Measurements from ENCODE around the gene PPT1.

PPT1 gene

DNA sequence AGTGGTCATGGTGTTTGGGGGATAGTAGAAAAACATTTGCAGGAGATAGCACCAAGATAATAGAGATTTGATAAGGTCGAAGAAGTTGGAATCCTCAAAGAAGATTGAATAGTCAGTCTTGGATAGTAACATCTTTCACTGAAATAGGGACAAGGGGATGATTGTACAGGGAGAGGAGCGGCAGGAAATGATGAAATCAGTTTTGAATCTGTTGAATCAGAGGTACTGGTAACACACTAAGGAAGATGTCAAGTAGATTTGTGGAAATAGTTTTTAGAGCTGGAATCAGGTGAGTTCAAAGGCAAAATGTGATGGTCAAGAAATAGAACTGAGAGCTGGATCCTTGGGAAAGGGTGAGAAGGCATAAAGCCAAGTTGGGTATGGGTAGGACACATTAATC lies 30.0 kb downstream of the PPT1 start:
- Histone ChIP-seq H3K27me3 (replicated peaks in 2 of 5; ENCODE audit: control insufficient read depth in 4 of 5, insufficient read depth in 5 of 5, low read length in 4 of 5) (no peaks in the 10 kb centered on the region), H3K4me3 (ENCODE audit: control insufficient read depth in 1 of 7, extremely low read depth in 1 of 7, insufficient read depth in 4 of 7, low read depth in 2 of 7, low read length in 6 of 7) (no peak overlapping the region), H3K4me1 (ENCODE audit: control extremely low read depth in 1 of 4, control insufficient read depth in 4 of 4, insufficient read depth in 4 of 4, low read length in 3 of 4) (peaks cover 26 to 41% (median 36%) of the 10 kb centered on the region in 4 experiments), H3K36me3 (ENCODE audit: control insufficient read depth in 4 of 4, insufficient read depth in 4 of 4, low read length in 3 of 4) (peaks cover 18 to 85% (median 48%) of the 10 kb centered on the region in 4 experiments), H3K9me3 (ENCODE audit: control extremely low read depth in 1 of 5, control insufficient read depth in 4 of 5, insufficient read depth in 2 of 5, low read depth in 1 of 5, low read length in 4 of 5) (no peaks in the 10 kb centered on the region), H3K27ac (ENCODE audit: insufficient read depth in 1 of 2, low read depth in 1 of 2, low read length in 2 of 2, poor library complexity in 1 of 2, severe bottlenecking in 2 of 2) (no peak overlapping the region)
- ChIA-PET CTCF (interaction anchor here (1.0 to 8.9 kb wide), 3 partner anchors 10 to 33 kb away, joined by 3 to 42 read pairs (median 3); no protein-coding TSS in a partner anchor), POLR2A (interaction anchor here (1.2 kb wide), 1 partner anchor 8 kb away, joined by 3 read pairs; no protein-coding TSS in a partner anchor)
- no peak for DNase-seq
- 96% methylated on average over 2 of the region's 2 CpGs for WGBS (ENCODE audit: insufficient coverage)

DNA sequence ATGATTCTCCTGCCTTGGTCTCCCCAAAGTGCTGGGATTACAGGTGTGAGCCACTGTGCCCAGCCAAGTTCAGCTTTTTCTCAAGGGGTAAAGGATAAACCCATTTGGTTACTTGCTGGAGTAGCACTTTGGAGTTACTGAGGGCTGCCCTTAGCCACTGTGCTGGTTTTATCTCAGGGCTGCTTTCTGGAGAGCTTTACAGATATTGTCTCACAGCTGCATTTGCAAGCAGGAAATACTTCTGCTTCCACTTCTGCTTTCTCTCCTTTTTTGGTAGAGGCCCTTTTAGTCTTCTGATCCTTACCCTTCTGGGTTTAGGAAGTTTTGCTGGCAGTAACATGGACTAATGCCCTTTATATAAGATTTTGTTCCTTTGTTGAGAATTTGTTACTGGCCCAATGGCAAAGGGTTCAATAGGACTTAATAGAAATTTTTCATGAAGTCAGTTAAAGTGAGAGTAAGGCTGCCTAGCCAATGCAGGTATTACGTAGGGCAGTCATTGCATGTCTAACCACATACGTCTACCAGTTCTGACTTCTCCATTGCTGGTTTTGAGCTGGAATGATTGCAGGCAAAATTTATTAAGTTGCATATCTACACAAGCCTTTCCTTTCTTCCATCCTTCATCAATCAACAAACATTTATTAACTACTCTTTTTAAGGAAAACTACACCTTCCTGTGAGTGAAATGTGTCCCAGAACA lies 32.1 kb downstream of the PPT1 start:
- Histone ChIP-seq H3K27ac (ENCODE audit: insufficient read depth in 1 of 2, low read depth in 1 of 2, low read length in 2 of 2, poor library complexity in 1 of 2, severe bottlenecking in 2 of 2) (peak overlapping the region; percentile 29 to 72), H3K36me3 (ENCODE audit: control insufficient read depth in 4 of 4, insufficient read depth in 4 of 4, low read length in 3 of 4) (peaks cover 11 to 82% (median 40%) of the 10 kb centered on the region in 4 experiments), H3K9me3 (ENCODE audit: control extremely low read depth in 1 of 5, control insufficient read depth in 4 of 5, insufficient read depth in 2 of 5, low read depth in 1 of 5, low read length in 4 of 5) (no peaks in the 10 kb centered on the region), H3K4me1 (ENCODE audit: control extremely low read depth in 1 of 4, control insufficient read depth in 4 of 4, insufficient read depth in 4 of 4, low read length in 3 of 4) (peaks cover 43 to 62% (median 56%) of the 10 kb centered on the region in 4 experiments), H3K27me3 (replicated peaks in 2 of 5; ENCODE audit: control insufficient read depth in 4 of 5, insufficient read depth in 5 of 5, low read length in 4 of 5) (no peaks in the 10 kb centered on the region), H3K4me3 (ENCODE audit: control insufficient read depth in 1 of 7, extremely low read depth in 1 of 7, insufficient read depth in 4 of 7, low read depth in 2 of 7, low read length in 6 of 7) (peak overlapping the region in 3 of 7 experiments; percentile 4 to 32 (median 13))
- CTCF ChIA-PET: interaction anchor here (1.0 to 8.9 kb wide), 6 partner anchors 12 to 31 kb away, joined by 3 to 42 read pairs (median 7); partner anchors contain the start of gene CAP1
- DNase-seq: peak; percentile 56 to 90 (median 85)
- POLR2A ChIA-PET: interaction anchor here (0.6 kb wide), 1 partner anchor 168 kb away, joined by 3 read pairs; no protein-coding TSS in a partner anchor
- WGBS (ENCODE audit: insufficient coverage): 43% methylated on average over 2 of the region's 2 CpGs

DNA sequence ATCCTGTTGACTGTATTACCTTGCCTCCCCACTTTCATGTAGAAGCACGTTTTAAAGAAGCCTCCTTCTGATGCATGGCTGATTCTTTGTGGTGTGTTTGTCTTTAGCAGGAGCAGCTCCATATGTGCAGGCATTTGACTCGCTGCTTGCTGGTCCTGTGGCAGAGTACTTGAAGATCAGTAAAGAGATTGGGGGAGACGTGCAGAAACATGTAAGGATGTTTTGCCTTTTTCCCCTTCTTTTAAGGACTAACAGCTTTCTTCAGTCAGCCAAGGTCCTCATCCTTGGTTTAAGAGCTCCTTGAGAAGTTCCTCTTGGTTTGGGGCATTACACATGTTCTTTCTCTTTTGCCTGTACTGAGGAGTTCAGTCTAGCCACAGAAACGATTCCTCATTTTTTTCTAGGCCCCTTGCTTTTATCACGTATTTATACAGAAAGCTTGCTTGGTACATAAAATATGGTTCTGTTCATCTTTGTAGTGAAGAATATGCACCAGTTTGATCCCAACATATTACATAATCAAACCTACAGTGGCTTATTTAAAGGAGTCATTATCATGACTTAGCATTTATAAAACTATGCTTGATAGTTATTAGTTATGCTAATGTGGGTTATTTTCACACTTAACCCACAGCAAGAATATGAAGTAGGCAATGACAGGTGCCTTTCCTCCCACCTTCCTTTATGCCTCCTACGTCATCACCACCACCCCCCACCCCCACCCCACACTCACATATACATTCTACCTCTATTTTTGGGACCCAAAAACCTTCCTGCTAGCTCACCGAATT lies 36.9 kb downstream of the PPT1 start:
- ChIA-PET CTCF (interaction anchor here (1.0 to 8.9 kb wide), 7 partner anchors 10 to 27 kb away, joined by 3 to 42 read pairs (median 6); partner anchors contain the start of gene CAP1), POLR2A (interaction anchor here (1.0 to 1.2 kb wide), 4 partner anchors 10 to 25 kb away, joined by 3 read pairs; partner anchors contain the start of gene CAP1)
- Histone ChIP-seq H3K27ac (ENCODE audit: insufficient read depth in 1 of 2, low read depth in 1 of 2, low read length in 2 of 2, poor library complexity in 1 of 2, severe bottlenecking in 2 of 2) (peak overlapping the region; percentile 5 to 81), H3K27me3 (replicated peaks in 2 of 5; ENCODE audit: control insufficient read depth in 4 of 5, insufficient read depth in 5 of 5, low read length in 4 of 5) (no peaks in the 10 kb centered on the region), H3K9me3 (ENCODE audit: control extremely low read depth in 1 of 5, control insufficient read depth in 4 of 5, insufficient read depth in 2 of 5, low read depth in 1 of 5, low read length in 4 of 5) (no peaks in the 10 kb centered on the region), H3K4me1 (ENCODE audit: control extremely low read depth in 1 of 4, control insufficient read depth in 4 of 4, insufficient read depth in 4 of 4, low read length in 3 of 4) (peaks cover 64 to 96% (median 81%) of the 10 kb centered on the region in 4 experiments), H3K4me3 (ENCODE audit: control insufficient read depth in 1 of 7, extremely low read depth in 1 of 7, insufficient read depth in 4 of 7, low read depth in 2 of 7, low read length in 6 of 7) (peak overlapping the region in 4 of 7 experiments; percentile 24 to 64 (median 40)), H3K36me3 (ENCODE audit: control insufficient read depth in 4 of 4, insufficient read depth in 4 of 4, low read length in 3 of 4) (peaks cover 3 to 57% (median 18%) of the 10 kb centered on the region in 4 experiments)
- DNase-seq: peak; percentile 27 to 67 (median 59)
- 16% methylated on average over 3 of the region's 7 CpGs for WGBS (ENCODE audit: insufficient coverage)

DNA sequence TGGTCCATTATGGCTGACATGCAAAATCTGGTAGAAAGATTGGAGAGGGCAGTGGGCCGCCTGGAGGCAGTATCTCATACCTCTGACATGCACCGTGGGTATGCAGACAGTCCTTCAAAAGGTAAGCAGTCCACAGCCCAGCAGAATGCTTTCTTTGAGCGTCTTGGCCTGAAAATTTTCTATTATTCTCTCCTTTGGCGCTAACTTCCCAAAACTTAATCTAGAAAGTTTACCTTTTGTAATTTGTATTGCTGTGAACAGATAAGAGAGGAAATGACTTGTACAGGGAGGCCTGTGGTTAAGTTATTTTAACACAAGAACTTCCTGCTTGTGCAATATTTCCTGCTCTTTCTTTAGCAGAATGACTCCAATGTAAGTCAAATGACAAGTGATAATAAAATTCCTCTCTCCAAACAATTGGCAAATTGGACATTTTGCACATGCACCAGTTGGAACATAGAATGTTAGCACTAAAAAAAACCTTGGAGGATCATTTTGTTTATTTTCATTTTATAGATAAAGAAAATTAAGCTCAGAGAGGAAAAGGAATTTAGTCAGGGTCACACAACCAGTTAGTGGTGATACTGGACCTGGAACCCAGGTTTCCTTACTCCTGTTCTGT lies 37.6 kb downstream of the PPT1 start:
- Histone ChIP-seq H3K4me1 (ENCODE audit: control extremely low read depth in 1 of 4, control insufficient read depth in 4 of 4, insufficient read depth in 4 of 4, low read length in 3 of 4) (peaks cover 59 to 95% (median 79%) of the 10 kb centered on the region in 4 experiments), H3K27me3 (replicated peaks in 2 of 5; ENCODE audit: control insufficient read depth in 4 of 5, insufficient read depth in 5 of 5, low read length in 4 of 5) (no peaks in the 10 kb centered on the region), H3K9me3 (ENCODE audit: control extremely low read depth in 1 of 5, control insufficient read depth in 4 of 5, insufficient read depth in 2 of 5, low read depth in 1 of 5, low read length in 4 of 5) (no peaks in the 10 kb centered on the region), H3K4me3 (ENCODE audit: control insufficient read depth in 1 of 7, extremely low read depth in 1 of 7, insufficient read depth in 4 of 7, low read depth in 2 of 7, low read length in 6 of 7) (peak overlapping the region in 4 of 7 experiments; percentile 36 to 64 (median 54)), H3K36me3 (ENCODE audit: control insufficient read depth in 4 of 4, insufficient read depth in 4 of 4, low read length in 3 of 4) (peaks cover 3 to 57% (median 17%) of the 10 kb centered on the region in 4 experiments), H3K27ac (ENCODE audit: insufficient read depth in 1 of 2, low read depth in 1 of 2, low read length in 2 of 2, poor library complexity in 1 of 2, severe bottlenecking in 2 of 2) (peak overlapping the region; percentile 5 to 81)
- WGBS (ENCODE audit: insufficient coverage): 0% methylated on average over 2 of the region's 4 CpGs
- ChIA-PET POLR2A (interaction anchor here (0.6 to 1.2 kb wide), 5 partner anchors 9 to 94 kb away, joined by 3 to 6 read pairs (median 3); partner anchors contain the start of gene CAP1), CTCF (interaction anchor here (1.0 to 8.9 kb wide), 6 partner anchors 9 to 27 kb away, joined by 3 to 42 read pairs (median 6); partner anchors contain the start of gene CAP1)
- peak; percentile 80 to 90 (median 84) for DNase-seq

DNA sequence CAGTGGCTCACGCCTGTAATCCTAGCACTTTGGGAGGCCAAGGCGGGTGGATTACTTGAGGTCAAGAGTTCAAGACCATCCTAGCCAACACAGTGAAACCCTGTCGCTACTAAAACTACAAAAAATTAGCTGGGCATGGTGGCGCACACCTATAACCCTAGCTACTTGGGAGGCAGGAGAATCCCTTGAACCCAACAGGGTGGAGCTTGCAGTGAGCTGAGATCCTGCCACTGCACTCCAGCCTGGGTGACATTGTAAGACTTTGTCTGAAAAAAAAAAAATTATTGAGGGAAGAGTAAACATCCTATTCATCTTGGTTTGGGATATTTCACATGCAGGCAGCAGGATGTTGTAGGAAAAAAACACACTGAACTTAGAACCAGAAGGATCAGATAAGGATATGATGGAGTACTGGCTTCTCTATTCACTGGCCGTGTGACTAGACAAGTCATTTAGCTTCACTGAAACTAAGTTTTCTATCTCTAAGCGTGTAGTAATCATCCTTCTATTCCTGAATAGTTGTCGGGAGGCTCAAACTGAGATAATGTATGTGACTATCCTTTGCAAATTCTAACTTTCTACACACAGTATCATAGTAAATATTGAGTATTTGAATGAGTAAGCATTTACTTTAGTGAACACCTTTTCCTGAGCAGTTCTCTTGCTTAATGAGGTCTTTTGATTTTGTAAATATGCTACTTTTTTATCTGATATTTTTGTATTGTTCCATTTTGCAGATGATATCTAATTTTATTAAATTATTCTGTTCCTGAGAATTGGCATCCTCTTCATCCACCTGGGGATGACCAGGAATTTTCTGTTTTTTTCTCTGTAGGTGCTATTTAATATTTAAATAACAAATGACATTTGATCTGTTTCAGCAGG lies 38.4 kb downstream of the PPT1 start:
- WGBS (ENCODE audit: insufficient coverage): 88% methylated on average over 4 of the region's 7 CpGs
- ChIA-PET POLR2A (interaction anchor here (0.6 to 1.2 kb wide), 3 partner anchors 21 to 95 kb away, joined by 3 to 6 read pairs (median 3); no protein-coding TSS in a partner anchor), CTCF (interaction anchor here (1.0 to 8.9 kb wide), 6 partner anchors 16 to 25 kb away, joined by 3 to 42 read pairs (median 6); partner anchors contain the start of gene CAP1)
- Histone ChIP-seq H3K4me1 (ENCODE audit: control extremely low read depth in 1 of 4, control insufficient read depth in 4 of 4, insufficient read depth in 4 of 4, low read length in 3 of 4) (peaks cover 52 to 91% (median 72%) of the 10 kb centered on the region in 4 experiments), H3K27ac (ENCODE audit: insufficient read depth in 1 of 2, low read depth in 1 of 2, low read length in 2 of 2, poor library complexity in 1 of 2, severe bottlenecking in 2 of 2) (peak overlapping the region in 1 of 2 experiments; percentile 81), H3K4me3 (ENCODE audit: control insufficient read depth in 1 of 7, extremely low read depth in 1 of 7, insufficient read depth in 4 of 7, low read depth in 2 of 7, low read length in 6 of 7) (peak overlapping the region in 4 of 7 experiments; percentile 36 to 64 (median 54)), H3K9me3 (ENCODE audit: control extremely low read depth in 1 of 5, control insufficient read depth in 4 of 5, insufficient read depth in 2 of 5, low read depth in 1 of 5, low read length in 4 of 5) (no peaks in the 10 kb centered on the region), H3K36me3 (ENCODE audit: control insufficient read depth in 4 of 4, insufficient read depth in 4 of 4, low read length in 3 of 4) (peaks cover 3 to 53% (median 14%) of the 10 kb centered on the region in 4 experiments), H3K27me3 (replicated peaks in 2 of 5; ENCODE audit: control insufficient read depth in 4 of 5, insufficient read depth in 5 of 5, low read length in 4 of 5) (no peaks in the 10 kb centered on the region)
- DNase-seq: no peak
